ENCODE data around the gene PHF8.

Gene PHF8

GRCh38 chrX:54012830-54013500 lies 31.3 kb downstream of the PHF8 start:
- no peak for DNase-seq (ENCODE audit: low spot score)

DNA sequence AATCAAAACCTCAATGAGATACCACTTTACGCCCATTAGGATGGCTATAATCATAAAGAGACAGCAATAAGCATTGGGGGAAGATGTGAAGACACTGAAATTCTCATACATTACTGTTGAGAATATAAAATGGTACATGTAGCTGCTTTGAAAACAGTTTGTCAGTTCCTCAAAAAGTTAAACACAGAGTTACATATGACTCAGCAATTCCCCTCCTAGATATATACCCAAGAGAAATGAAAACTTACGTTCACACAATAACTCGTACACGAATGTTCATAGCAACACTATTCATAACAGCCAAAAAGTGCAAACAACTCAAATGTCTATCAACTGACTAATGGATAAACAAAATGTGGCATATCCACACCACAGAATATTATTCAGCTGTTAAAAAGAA lies 36.6 kb downstream of the PHF8 start:
- no peak for DNase-seq (ENCODE audit: low spot score)

GRCh38 chrX:53997724-53998123 lies 46.5 kb downstream of the PHF8 start:
- DNase-seq (ENCODE audit: low spot score), result no peak

DNA sequence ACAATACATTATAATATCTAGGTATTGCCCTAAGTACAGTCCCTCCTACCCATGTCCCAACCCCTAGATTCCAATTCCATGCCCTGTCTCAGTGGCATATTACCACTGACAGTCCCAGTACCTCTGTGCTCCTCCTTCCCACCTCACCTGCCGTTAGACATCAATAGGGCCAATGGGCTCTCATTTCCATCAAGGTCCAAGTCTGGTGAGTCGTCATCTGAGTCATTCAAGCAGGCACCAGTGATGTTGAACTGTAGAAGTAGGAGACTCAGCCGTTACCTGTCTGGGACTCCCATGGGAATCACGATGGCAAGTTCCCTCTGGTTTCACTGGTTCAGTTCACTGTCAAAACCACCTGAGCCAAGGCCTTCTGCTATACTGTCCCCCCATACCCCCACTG lies 51.7 kb downstream of the PHF8 start:
- DNase-seq (ENCODE audit: low spot score), result no peak

DNA sequence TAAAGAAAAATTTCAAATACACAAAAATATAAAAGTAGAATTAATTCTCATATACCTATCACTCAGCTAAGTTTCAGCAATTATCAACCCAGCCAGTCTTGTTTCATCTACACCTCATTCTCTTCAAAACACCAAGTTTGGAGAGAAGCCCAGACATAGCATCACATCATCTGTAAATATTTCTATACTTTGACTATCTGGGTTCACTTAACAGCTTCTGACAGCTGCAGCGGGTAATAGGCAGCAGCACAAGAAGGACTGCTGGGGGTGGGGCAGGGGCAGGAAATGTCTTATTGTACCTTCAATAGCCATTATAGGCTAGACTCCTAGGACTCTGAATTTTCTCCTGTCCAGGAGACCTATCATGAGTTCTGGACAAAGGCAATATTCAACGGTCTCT lies 54.1 kb downstream of the PHF8 start:
- no peak for DNase-seq (ENCODE audit: low spot score)

DNA sequence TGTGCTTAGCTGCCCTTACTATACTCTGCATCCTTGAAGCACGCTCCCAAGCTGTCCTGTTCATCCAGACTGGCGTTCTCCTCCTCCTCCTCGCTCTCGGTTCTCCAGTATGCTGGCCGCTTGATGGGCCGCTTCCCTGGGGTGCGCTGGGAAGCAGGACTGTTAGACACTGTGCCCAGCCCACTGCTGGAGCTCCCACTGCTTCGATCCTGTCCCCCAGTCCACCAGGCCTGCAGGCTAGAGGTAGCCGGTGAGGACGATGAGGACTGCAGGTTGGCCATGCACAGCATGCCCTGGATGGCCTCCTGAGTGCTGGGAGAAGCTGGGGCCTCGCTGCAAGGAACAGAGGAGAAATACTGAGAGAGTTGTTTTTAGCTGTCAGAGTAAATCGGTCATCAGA lies 59.4 kb downstream of the PHF8 start:
- no peak for DNase-seq (ENCODE audit: low spot score)

DNA sequence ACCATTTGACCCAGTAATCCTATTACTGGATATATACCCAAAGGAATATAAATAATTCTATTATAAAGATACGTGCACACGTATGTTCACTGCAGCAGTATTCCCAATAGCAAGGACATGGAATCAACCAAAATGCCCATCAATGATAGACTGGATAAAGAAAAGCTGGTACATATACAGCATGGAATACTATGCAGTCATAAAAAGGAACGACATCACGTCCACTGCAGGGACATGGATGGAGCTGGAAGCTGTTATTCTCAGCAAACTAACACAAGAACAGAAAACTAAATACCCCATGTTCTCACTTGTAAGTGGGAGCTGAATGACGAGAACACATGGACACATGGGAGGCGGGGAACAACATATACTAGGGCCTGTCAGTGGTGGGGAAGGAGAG lies 69.7 kb downstream of the PHF8 start:
- DNase-seq (ENCODE audit: low spot score), result no peak

- DNase-seq (ENCODE audit: low spot score), result no peak
These were observed 74.7 kb downstream of the PHF8 start for GRCh38 chrX:53969540-53969939.

DNA sequence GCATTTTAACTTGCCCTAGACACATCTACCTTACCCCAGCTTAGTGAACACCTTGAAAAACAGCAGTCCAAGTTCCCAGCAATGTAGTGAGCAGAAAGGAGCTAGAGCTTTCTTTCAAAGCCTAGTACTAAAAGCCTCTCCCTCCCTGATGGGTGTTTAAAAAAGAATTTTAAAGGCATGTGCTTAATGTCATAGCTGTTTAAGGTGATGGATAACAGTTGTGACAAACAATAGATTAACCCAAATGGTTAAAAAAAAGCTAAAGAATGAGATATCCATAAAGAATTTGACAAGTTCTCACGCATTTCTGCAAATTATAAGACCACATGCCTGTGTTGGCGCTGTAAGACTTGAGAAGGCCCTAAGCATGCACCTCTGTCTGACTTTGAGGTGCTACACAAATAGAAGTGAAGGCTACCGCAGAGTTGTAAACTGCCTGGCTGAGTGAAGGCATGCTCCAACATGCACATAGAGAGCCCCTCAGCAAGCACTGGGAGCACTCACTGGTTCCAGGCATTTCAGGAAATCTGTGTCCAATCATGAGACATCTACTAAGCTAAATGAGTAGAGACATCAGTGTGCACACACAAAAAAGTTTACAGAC lies 94.0 kb downstream of the PHF8 start:
- no peak for DNase-seq (ENCODE audit: low spot score)

DNA sequence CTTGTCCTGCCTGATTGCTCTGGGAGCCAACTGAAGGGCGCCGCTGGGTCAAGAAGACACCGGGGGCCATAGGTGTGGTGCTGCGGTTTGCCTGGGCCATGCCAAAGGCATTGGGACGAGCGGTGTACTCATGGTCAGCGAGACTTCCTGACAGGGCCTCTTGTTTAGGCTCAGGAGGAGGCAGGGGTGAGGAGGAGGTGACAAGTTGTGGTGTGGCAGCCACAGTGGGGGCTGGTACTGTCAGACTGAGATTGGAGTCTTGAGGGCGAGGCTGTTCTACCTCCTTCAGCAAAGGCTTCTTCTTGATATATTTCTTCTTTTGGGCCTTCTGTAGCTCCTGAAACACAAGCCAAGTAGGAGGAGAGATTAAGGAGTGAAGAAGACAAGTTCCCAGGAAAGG lies 104.1 kb downstream of the PHF8 start:
- DNase-seq (ENCODE audit: low spot score), result no peak

DNA sequence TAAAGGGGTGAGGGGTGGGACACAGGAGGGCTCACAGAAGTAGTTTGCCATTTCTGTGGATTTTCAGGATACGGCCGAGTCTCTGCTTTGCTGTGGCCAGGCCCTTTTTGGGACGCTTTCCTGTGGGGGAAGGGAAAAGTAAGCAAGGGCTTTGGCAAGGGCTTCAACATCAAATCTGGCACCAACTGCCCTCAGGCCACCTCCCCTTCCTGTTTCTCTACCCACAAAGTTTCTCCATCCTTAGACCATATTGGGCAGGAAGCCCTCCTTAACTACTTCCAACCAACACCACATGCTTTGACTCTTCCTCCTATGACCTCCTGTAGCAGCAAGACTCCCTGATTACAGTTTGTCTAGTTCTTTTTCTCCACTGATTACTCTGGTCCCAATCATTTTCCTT lies 105.1 kb downstream of the PHF8 start:
- DNase-seq (ENCODE audit: low spot score), result no peak

DNA sequence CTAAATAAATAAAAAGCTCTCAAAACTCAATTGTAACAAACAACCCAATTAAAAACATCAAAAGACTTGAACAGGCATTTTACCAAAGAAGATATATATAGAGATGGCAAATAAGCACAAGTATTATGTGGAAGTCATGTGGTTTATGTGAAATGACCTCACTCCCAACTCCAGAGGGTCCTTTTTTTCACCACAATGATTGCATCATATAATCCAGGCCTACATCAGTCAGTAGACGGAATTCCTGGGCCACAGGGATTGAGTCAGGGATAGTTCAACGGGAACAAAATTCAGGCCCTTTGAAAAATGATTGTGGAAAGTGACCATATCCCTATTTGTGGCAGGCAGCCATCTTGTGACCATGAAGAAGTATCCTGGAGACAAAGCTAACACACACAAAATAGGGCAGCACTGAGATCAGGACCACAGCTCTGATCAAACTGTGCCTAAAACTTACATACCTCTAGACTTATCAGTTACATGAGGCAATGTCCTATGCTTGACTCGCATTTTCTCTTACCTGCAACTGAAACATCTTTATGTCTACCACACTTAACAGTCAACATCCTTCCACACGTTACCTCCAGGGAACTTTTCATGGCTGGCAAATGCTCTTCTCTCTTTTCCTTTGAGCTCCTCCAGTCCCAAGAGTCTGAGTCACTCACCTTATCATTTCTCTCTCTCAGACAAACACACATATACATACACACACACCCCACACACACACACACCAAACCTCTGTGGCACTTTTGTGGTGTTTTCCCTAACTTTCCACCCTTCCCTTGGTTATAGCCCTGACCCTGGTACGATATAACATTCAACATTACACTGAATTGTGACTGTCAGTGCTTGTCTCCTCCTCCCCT lies 113.5 kb downstream of the PHF8 start:
- DNase-seq (ENCODE audit: low spot score), result no peak

DNA sequence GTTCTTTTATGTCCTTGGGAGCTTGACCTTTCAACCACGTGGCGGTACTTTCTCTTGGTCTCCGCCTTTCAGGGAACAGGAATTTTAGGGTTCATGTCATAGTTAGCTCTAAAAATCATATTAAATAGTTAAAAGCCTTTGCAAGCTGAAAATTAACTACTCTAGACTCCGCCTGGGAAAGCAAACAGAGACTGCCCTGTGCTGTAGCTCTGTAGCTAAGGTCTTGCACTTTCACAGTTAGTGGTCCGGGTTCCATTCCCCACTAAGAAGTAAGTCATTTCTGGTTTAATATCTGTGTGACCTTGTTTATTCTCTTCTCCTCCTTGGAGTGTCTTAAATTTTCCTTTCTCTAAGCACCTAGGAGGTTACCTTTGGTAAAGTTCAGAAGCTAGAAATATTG lies 118.2 kb downstream of the PHF8 start:
- DNase-seq (ENCODE audit: low spot score), result no peak

GRCh38 chrX:53918702-53919101 lies 125.6 kb downstream of the PHF8 start:
- no peak for DNase-seq (ENCODE audit: low spot score)

GRCh38 chrX:53900623-53901022 lies 143.7 kb downstream of the PHF8 start:
- DNase-seq (ENCODE audit: low spot score), result no peak

- DNase-seq (ENCODE audit: low spot score), result no peak
These were observed 149.0 kb downstream of the PHF8 start for GRCh38 chrX:53895270-53895669.
